ENCODE results near the gene BMPR2.
"Not testable (repeated sequence)": the region's sequence is repeated elsewhere in the genome, so short reads cannot be mapped to it uniquely, and the experiment has no call there.

The BMPR2 gene

GRCh38 chr2:202542142-202542541 lies 166.0 kb downstream of the BMPR2 start:
- no peak for DNase-seq

- DNase-seq, result no peak
Measured at GRCh38 chr2:202545523-202545922, 169.4 kb downstream of the BMPR2 start.

DNA sequence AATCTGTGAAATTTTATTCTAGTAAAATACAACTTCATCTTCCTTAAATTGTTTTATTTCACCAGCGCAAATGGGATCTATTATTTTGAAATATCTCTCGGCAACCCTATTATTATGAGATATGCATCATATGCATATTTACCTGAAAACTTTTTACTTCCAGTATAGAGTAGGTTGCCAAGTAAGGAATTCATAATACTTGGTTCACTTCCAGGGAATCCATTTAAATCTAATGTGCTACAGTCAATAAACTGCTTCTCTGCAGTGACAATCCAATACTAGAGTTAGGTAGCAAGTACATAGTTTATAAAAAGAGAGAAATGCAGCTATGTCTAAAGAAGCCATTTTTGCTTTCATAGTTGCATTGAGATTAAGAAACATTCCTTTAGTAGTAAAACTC lies 169.8 kb downstream of the BMPR2 start:
- DNase-seq, result no peak

GRCh38 chr2:202546499-202547141 lies 170.5 kb downstream of the BMPR2 start:
- DNase-seq, result not testable (repeated sequence)

GRCh38 chr2:202548240-202548639 lies 172.1 kb downstream of the BMPR2 start:
- DNase-seq, result no peak

GRCh38 chr2:202551000-202551399 lies 174.9 kb downstream of the BMPR2 start:
- DNase-seq, result not testable (repeated sequence)

- DNase-seq, result no peak
Measured at GRCh38 chr2:202555356-202555755, 179.2 kb downstream of the BMPR2 start.

GRCh38 chr2:202560200-202560599 lies 184.1 kb downstream of the BMPR2 start:
- DNase-seq, result no peak

DNA sequence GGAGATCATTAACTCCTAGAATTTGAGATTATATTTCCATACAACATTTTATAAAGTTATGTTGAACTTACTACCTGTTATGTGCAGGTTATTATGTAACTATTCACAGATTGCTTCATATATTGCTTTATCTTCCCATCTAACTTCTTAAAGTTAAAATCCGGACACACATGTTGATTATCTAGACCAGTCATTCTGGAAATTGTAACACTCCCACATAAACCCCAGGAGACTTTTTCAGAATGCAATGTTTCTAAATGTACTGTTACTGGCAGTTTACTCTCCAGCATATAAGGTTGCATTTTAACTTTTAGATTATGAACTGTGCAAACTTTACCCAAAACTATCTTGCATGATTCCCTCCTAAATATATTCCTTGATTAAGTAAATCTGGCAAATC lies 188.1 kb downstream of the BMPR2 start:
- no peak for DNase-seq

DNA sequence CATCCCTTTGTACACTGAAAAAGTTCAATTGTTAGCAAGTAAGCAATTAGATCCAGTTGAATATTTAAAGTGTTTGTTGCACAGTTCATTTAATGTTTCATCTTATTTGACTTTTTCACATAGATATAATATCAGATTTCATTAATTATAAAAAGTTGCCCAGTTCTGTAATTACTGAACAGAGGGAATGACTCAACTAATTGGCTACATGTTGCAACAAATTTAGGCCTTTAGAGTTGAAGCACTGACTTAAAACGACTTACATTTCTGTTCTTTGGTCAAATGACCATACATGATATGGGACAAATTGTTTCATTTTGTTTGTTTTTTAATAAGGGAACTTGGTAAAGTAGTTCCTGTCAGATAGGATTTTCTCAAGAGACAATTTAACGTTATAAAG lies 190.2 kb downstream of the BMPR2 start:
- DNase-seq, result no peak

- DNase-seq, result no peak
Measured at GRCh38 chr2:202574541-202574940, 198.4 kb downstream of the BMPR2 start.

- not testable (repeated sequence) for DNase-seq
Measured at GRCh38 chr2:202575194-202575593, 199.1 kb downstream of the BMPR2 start.

DNA sequence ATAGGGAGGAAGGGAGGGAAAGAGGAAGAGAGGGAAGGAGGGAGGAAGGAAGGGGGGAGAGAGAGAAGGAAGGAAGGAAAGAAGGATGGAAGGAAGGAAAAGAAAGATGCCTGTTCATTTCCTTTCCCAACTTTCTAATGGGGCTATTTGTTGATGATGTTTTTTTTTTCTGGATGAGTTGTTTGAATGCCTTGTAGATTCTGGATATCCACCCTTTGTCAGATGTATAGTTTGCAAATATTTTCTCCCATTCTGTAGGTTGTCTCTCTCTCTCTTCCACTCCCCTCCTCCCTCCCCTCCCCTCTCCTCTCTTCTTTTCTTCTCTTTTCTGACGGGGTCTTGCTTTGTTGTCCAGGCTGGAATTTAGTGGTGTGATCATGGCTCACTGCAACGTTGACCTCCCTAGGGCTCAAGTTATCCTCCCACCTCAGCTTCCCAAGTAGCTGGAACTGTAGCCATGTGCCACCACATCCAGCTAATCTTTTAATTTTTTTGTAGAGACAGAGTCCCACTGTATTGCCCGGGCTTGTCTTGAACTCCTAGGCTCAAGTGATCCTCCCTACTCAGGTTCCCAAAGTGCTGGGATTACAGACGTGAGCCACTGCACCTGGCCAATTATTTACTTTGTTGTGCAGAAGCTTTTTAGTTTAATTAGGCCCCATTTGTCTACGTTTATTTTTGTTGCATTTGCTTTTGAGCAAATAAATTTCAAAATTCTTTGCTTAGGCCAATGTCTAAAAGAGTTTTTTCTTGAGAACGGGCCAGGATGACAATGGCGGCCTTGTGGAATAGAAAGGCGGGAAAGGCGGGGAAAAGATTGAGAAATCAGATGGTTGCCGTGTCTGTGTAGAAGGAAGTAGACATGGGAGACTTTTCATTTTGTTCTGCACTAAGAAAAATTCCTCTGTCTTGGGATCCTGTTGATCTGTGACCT lies 201.4 kb downstream of the BMPR2 start:
- DNase-seq, result no peak

GRCh38 chr2:202582846-202583245 lies 206.7 kb downstream of the BMPR2 start:
- DNase-seq, result not testable (repeated sequence)

GRCh38 chr2:202583709-202584219 lies 207.6 kb downstream of the BMPR2 start:
- no peak for DNase-seq

- peak; percentile 37 for DNase-seq
Measured at GRCh38 chr2:202588647-202589581, 212.8 kb downstream of the BMPR2 start.

DNA sequence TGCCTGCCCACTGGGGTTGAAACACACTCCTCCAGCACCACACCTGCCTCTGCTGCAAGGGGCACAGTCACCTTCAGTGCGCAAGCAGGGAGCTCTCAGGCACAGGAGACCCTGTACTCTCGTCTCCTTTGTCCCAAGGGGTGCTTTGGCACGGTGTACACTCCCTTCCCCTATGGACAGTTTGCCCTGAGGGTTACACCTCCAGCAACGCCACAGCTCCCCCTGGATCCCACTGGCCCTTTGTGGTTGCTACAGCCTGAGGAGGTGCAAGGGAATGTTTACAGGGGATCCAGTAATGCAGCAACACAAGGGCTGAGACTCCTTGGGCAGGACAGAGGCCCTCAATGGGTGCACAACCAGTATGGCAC lies 213.4 kb downstream of the BMPR2 start:
- DNase-seq, result no peak

DNA sequence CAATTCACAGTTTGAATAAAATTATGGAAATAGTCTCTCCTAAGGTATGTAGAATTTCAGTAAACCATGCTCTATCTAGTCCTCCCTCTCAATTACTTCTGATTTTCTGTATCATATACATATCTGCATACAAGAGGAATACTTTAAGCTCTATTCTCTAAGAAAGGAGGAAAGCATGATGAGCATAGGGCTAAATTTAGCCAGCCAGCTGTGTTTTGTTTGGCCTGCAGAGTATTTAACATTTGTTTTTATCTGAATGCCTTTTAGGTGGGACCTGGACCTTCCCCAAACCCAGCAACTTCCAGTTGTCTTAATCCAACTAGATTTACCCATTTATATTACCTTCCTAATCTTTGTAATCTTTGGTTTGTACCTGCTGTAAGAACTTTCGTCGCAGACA lies 216.4 kb downstream of the BMPR2 start:
- DNase-seq, result no peak

DNA sequence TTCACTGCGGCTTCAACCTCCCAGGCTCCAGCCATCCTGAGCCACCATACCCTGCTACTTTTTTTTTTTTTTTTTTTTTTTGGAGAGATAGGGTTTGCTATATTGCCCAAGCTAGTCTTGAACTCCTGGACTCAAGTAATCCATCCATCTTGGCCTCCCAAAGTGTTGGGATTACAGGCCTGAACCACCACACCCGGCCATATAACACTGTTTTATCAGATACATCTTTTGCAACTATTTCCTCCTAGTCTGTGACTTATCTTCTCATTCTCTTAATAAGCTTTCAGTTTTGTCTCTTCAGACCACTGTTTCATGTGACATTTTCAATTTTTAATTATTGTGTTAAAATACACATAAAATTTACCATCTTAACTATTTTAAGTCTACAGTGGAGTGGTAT lies 223.0 kb downstream of the BMPR2 start:
- DNase-seq, result no peak

- DNase-seq, result no peak
Measured at GRCh38 chr2:202599911-202600310, 223.8 kb downstream of the BMPR2 start.

GRCh38 chr2:202604699-202605098 lies 228.6 kb downstream of the BMPR2 start:
- DNase-seq, result no peak

GRCh38 chr2:202605174-202605573 lies 229.0 kb downstream of the BMPR2 start:
- DNase-seq, result no peak

All from 8988T (cell line).